GM12801 (cell line): ENCODE results near the gene GRM7.

Experiments used
- TF ChIP-seq, protein P1 (sequence below): IDR thresholded peaks from one replicate; pipeline ENCODE4 v1.5.1; 2011; ENCODE audit warnings: control low read depth; ENCODE audit not compliant: insufficient read length; ENCODE audit errors: extremely low read depth

GRM7 gene

DNA sequence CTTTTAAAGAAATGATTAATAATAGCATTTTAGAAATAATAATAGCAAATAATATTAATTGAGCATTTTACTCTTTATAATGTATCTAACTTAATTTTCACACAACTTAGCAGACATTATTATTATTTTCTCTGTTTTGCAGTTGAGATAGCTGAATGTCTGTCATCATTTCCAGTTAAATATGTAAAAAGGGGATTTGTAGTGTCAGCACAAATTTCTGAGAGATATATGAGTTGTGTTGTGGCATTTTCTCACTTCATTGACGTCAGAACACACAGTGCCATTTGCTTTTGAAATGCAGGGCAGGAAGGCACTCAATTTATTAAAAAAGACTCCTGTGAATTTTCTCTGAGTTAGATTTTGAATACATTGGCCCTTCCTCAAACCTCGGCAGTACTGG lies 111.0 kb downstream of the GRM7 start:
- TF ChIP-seq, protein P1, sequence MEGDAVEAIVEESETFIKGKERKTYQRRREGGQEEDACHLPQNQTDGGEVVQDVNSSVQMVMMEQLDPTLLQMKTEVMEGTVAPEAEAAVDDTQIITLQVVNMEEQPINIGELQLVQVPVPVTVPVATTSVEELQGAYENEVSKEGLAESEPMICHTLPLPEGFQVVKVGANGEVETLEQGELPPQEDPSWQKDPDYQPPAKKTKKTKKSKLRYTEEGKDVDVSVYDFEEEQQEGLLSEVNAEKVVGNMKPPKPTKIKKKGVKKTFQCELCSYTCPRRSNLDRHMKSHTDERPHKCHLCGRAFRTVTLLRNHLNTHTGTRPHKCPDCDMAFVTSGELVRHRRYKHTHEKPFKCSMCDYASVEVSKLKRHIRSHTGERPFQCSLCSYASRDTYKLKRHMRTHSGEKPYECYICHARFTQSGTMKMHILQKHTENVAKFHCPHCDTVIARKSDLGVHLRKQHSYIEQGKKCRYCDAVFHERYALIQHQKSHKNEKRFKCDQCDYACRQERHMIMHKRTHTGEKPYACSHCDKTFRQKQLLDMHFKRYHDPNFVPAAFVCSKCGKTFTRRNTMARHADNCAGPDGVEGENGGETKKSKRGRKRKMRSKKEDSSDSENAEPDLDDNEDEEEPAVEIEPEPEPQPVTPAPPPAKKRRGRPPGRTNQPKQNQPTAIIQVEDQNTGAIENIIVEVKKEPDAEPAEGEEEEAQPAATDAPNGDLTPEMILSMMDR, result no peak

DNA sequence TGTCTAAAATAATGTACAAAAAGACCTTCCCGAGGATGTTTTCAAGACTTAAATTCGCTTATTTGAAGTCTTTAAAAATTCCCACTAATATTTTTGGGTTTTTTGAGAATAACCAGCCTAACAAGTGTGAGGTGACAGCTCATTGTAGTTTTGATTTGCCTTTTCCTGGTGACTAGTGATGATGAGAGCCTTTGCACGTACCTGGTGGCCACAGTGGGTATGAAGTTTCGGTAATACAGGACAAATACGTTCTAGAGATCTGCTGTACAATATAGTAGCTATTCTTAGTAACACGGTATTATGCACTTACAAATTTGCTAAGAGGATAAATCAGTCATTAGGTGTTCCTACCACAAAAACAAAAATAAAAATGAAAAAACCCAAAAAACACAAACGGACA lies 124.9 kb downstream of the GRM7 start:
- TF ChIP-seq, protein P1, result no peak

GRCh38 chr3:6989608-6990291 lies 128.8 kb downstream of the GRM7 start:
- TF ChIP-seq, protein P1, result no peak

DNA sequence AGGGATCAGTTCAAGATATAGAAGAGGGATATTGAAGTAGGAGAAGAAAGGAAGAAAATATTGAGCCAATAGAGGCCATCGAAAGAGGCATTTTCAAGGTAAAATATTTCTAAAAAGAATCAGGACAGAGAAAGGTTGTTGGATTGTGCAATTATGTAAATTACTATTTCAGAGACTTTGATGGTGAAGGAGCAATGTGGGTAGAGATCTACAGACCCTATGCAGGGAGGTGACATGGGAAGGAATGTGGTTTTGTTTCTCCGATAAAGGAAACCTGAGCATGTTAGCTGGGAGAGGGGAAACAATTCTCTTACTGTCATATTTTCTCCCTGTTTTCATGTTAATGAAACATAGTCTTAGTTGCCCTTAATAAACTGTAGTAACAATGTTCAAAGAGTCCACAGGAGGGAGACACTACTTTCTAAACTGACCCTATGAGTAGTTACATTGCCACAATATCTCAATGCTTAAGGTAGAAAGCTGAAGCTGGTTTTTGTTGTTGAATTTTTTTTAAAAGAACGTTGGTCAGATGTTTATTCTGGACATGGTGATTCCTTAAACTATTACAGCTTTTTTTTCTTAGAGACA lies 133.3 kb downstream of the GRM7 start:
- TF ChIP-seq, protein P1, result no peak

GRCh38 chr3:7000501-7000900 lies 139.6 kb downstream of the GRM7 start:
- TF ChIP-seq, protein P1, result no peak

GRCh38 chr3:7001370-7001769 lies 140.5 kb downstream of the GRM7 start:
- TF ChIP-seq, protein P1, result no peak

- TF ChIP-seq, protein P1, result no peak
Measured at GRCh38 chr3:7015683-7016440, 154.9 kb downstream of the GRM7 start.
